Posterior cingulate gyrus (tissue), 11 donors: ENCODE data around the gene INSC.

ENCODE experiments used
- DNase-seq, 10 donors: peaks; one replicate each; pipeline versions ENCODE4 v3.0.0 to v3.0.0-alpha.2; 2020 to 2021; ENCODE audit warnings: mixed read lengths in 3 of 10
- intact Hi-C: fragments of 100-400 bp; cut with DNase I; formaldehyde crosslinking; loops from one replicate; pipeline ENCODE4 v1.15.1; 2023

The INSC gene

DNA sequence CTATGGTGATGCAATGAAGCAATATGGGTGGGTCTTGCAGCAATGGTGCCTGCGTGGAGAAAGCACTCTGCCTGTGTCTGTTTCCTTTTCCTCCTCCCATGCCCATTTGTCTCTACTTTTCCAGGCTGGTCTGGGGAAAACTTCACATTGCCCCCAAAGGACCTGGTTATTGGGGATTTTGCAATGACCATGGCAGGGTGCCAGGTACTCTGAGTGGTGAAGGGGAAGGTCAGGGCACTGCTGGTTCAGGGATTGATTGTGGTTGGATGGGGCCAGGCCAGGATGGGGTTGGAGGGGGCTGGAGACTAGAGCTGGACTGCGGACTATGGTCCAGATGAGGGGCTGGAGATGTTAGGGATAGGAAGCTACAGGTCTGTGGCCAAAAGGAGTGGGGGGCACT lies 92.1 kb downstream of the INSC start:
- intact Hi-C loops, result loop anchor here (10.0 kb wide), 1 partner anchor 412 kb away; no protein-coding TSS in a partner anchor
- no peak for DNase-seq

DNA sequence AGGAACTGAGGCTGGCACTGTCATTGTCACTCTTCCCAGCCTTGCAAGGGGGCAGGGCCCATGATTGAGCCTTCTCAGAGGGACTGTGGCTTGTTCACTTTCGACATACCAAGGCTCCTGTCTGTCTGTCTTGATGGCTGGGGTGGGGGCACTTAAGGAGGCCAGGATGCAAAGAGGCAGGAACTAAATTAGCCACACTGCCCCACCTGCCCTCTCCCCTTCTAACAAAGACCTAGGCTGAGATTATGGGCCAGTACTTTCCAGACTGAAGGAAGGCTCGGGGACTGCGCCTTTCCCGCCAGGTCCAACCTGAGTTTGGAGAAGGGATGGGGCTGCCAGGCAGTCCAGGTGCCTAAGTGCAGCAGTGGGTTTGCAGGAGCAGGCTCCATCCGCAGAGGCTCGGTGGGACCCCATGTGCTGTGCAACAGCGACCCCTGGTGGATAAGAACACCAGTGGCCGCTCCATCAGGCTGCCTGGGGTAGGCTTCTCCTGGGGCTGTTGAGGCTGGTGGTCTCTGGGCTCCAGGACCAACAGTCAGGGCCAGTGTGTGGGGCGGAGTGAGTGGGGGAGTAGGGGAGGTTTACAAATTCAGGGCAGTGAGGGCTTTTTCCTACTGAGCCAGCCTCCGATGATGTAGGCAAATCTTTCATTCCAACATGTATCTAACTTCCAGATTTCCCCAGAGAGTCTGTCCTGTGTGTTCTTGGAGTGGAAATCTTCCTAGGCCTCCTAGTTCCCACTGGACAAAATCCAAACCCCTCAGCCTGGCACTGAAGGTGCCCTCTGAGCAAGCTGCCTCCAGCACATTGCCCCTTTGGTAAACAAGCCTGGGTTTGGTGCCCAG lies 93.9 kb downstream of the INSC start:
- intact Hi-C loops, result loop anchor here (1.0 to 10.0 kb wide), 3 partner anchors 107 to 414 kb away; no protein-coding TSS in a partner anchor
- DNase-seq, result peak; percentile 63 to 97 (median 85)

DNA sequence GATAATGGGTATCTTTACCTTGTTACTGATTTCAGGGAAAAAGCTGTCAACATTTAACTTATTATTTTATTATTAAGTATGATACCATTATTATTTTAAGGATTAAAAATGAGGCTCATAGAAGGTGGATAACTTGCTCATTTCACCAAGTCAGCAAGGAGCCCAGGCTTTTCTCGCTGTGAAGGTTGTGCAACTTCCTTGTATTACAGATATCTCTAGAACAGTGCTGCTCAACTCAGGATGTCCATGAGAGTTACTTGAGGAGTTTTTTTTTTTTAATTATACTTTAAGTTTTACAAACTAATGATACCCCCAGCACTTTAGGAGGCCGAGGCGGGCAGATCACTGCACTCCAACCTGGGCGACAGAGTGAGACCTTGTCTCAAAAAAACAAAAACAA lies 98.2 kb downstream of the INSC start:
- DNase-seq, result no peak
- intact Hi-C loops, result no loop called here

- no peak for DNase-seq
- intact Hi-C loops, result no loop called here
Measured at GRCh38 chr11:15213471-15214231, 98.9 kb downstream of the INSC start.

- no peak for DNase-seq
- intact Hi-C loops, result no loop called here
Measured at GRCh38 chr11:15215005-15215404, 100.3 kb downstream of the INSC start.

DNA sequence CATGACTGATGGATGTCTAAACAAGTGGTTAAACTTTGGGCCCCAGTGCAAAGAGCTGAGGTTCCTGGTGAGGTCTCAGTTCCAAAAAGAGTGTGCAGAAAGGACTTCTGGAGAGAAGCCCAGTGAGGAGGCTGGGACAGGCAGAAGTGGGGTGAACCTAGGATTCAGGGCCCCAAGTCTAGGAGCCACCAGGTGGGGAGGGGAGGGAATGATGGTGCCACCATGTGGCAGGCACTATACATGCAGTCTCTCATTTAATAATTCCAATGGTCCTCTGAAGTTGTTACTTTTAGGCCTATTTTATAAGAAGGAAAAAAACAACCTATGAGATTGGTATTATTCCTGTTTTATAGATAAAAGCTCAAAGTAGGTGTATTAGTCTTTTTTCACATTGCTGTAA lies 102.0 kb downstream of the INSC start:
- intact Hi-C loops, result no loop called here
- DNase-seq, result no peak

DNA sequence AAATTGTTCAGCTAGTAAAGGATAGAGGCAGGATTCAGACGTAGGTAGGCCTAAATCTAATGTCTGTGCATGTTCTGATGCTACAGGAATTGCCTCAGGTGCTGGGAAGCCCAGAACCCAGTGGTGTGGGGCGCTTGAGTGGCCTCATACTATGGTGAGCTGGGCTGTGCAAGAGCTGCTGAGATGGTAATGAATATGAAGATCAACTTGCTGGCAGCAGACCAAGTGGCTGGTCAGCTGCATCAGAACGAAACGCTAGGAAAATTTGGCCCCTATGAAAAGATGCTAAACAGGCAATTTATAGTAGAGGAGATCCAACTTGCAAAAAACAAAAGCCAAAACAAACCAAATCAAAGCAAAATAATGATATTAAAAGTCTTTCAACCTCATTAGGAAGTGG lies 102.7 kb downstream of the INSC start:
- DNase-seq, result no peak
- intact Hi-C loops, result no loop called here

DNA sequence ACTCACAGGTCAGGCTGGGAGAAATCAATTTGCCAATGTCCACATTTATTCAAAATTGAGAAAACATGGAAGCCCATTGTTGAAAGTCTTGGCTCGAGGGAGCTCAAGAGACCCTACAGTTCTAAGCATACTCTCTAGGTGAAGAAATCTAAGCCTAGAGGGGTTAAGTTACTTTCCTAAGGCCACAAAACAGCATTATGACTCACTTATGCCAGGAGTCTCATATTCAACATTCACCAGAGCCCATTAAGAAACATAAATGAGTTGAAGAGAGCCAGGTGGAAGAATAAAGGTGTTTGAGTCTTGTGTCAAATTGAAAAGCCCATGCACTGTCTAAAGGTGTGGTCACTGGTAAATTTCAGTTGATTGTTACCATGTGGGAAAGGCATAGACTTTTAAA lies 108.1 kb downstream of the INSC start:
- DNase-seq, result no peak
- intact Hi-C loops, result no loop called here

- DNase-seq, result no peak
- intact Hi-C loops, result no loop called here
Measured at GRCh38 chr11:15223318-15223717, 108.6 kb downstream of the INSC start.

GRCh38 chr11:15224466-15224865 lies 109.7 kb downstream of the INSC start:
- DNase-seq, result no peak
- intact Hi-C loops, result no loop called here

GRCh38 chr11:15227011-15227410 lies 112.3 kb downstream of the INSC start:
- intact Hi-C loops, result no loop called here
- DNase-seq, result no peak

DNA sequence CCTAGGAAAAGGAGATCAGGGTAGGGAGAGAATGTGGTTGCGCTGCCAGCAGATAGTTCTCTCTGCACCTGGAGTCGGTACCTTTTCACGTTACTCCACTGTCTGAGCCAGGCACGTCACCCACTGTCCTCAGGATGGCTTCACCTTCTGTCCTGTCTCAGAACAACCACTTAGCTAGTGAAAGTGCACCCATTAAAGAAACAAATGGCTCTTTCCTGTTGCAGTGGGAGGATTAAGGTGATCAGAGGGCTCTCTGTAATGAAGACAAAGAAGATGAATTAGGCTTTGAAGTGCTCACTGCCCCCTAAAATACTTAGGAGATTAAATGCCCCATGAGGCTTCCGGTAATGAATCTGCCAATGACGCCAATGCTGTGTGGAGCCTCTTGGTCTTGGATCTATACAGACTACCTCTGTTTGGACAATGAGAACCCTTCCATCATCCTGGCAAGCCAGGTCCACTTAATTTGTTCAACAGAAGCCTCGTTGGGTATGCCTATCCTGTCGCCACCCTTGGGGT lies 113.7 kb downstream of the INSC start:
- no peak for DNase-seq
- intact Hi-C loops, result no loop called here

- intact Hi-C loops, result no loop called here
- no peak for DNase-seq
Measured at GRCh38 chr11:15229069-15229468, 114.3 kb downstream of the INSC start.

DNA sequence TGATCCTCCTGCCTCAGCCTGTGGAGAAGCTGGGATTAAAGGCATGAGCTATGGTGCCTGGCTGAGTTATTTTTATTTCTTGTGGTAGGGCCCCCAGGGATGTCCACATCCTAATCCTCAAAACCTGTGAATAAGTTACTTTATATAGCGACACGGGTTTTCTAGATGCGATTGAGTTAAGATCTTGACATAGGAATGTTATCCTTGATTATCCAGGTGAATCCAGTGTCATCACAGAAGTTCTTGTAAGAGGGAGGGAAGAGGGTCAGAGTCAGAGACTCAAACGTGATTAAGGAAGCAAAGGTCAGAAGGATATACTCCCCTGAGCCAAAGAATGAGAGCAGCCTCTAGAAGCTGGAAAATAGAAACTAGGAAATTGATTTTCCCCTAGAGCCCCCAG lies 117.8 kb downstream of the INSC start:
- no peak for DNase-seq
- intact Hi-C loops, result no loop called here

GRCh38 chr11:15233371-15234165 lies 118.8 kb downstream of the INSC start:
- DNase-seq, result no peak
- intact Hi-C loops, result no loop called here

DNA sequence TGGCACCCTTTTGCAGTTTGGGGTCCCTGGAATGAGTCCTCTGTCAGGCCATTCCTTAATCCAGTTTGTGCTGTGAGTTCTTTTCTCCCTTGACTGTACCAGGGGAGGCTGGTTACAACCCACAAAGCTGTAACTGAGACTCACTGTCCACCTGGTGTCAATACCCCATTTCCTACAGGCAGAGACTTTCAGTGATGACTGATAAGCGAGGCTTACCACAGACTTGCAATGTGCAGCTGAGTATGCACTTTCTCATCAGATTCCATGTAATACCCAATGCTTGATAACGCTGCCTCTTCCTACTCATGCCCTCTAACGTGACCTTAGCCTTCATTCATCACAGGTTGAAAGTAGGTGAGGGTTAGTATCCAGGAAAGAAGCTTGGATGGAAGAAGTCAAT lies 120.1 kb downstream of the INSC start:
- intact Hi-C loops, result no loop called here
- DNase-seq, result no peak

GRCh38 chr11:15236559-15236958 lies 121.8 kb downstream of the INSC start:
- DNase-seq, result no peak
- intact Hi-C loops, result no loop called here

DNA sequence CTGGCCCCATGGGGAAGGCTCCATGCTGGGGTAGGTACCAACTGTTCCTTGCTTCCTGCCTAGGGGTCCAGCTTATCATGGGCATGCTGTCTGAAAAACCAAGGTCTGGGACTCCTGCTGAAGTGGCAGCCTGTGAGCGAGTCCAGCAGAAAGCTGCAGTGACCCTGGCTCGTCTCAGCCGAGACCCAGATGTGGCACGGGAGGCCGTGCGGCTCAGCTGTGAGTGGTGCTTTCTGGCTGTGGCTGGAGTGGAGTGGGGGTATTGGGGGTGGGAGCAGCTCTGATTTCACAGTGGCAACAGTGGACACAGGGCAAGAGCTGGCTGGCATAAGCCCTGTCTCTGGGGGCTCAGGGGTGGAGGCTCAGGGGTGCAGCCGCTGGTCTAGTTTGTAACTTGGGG lies 124.1 kb downstream of the INSC start:
- no peak for DNase-seq
- intact Hi-C loops, result no loop called here

- intact Hi-C loops, result no loop called here
- DNase-seq, result no peak
Measured at GRCh38 chr11:15248749-15249148, 134.0 kb downstream of the INSC start.

GRCh38 chr11:15258433-15259165 lies 143.9 kb downstream of the INSC start:
- intact Hi-C loops, result no loop called here
- DNase-seq, result no peak
